GM18907 (cell line): Measurements from ENCODE around the gene NINJ1.
"Not testable (repeated sequence)": the region's sequence is repeated elsewhere in the genome, so short reads cannot be mapped to it uniquely, and the experiment has no call there.

Experiments used
- ATAC-seq: cut with Tn5 transposase; IDR thresholded peaks from one replicate; pipeline ENCODE4 v1.9.1; 2021; ENCODE audit warnings: mild to moderate bottlenecking, moderate library complexity; ENCODE audit not compliant: unreplicated experiment

The NINJ1 gene

DNA sequence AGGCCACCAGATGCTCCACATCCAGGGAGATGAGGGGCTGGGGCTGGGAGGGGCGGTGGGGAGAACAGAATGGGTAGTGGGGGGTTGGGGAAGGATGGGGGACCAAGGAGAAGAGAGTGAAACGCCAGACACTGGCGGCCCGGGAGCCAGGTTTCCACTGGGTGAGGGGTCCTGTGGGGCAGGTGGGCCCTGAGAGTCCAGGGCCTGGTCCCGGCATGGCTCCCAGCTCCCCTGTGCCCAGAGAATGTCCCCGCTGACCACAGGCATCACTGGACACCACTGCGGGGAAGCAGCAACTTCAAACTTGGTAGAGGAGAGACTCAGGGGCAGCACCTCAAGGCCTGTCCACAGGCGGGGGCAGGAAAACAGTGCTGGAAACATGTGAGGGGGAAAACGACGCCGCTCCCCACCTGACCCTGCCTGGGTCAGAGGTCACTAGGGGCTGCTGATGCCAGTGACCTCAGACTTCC lies 13.2 kb downstream of the NINJ1 start:
- no peak for ATAC-seq

- ATAC-seq = peak; percentile 87
Observed at GRCh38 chr9:93119953-93120845, 13.9 kb downstream of the NINJ1 start.

DNA sequence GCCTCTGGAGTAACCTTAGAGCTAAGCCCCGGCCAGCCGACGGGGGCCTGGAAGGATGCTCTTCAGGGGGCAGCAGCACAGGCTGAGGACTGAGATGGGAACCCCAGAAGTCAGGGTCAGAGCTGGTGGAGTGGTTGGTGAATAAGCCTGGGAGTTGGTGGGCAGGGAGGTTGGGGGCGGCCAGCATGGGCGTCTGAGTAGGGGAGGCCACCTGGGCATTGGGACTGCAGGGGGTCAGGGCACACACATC lies 14.4 kb downstream of the NINJ1 start:
- ATAC-seq = no peak

GRCh38 chr9:93118863-93119702 lies 15.0 kb downstream of the NINJ1 start:
- no peak for ATAC-seq

GRCh38 chr9:93117924-93118862 lies 15.9 kb downstream of the NINJ1 start:
- ATAC-seq = no peak

DNA sequence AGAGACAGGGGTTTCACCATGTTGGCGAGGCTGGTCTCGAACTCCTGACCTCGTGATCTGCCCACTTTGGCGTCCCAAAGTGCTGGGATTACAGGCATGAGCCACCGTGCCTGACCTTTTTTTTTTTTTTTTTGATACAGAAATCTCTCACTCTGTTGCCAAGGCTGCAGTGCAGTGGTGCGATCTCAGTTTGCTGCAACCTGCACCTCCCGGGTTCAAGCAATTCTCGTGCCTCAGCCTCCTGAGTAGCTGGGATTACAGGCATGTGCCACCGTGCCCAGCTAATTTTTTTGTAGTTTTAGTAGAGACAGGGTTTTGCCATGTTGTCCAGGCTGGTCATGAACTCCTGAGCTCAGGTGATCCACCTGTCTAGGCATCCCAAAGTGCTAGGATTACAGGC lies 16.5 kb downstream of the NINJ1 start:
- ATAC-seq = not testable (repeated sequence)

DNA sequence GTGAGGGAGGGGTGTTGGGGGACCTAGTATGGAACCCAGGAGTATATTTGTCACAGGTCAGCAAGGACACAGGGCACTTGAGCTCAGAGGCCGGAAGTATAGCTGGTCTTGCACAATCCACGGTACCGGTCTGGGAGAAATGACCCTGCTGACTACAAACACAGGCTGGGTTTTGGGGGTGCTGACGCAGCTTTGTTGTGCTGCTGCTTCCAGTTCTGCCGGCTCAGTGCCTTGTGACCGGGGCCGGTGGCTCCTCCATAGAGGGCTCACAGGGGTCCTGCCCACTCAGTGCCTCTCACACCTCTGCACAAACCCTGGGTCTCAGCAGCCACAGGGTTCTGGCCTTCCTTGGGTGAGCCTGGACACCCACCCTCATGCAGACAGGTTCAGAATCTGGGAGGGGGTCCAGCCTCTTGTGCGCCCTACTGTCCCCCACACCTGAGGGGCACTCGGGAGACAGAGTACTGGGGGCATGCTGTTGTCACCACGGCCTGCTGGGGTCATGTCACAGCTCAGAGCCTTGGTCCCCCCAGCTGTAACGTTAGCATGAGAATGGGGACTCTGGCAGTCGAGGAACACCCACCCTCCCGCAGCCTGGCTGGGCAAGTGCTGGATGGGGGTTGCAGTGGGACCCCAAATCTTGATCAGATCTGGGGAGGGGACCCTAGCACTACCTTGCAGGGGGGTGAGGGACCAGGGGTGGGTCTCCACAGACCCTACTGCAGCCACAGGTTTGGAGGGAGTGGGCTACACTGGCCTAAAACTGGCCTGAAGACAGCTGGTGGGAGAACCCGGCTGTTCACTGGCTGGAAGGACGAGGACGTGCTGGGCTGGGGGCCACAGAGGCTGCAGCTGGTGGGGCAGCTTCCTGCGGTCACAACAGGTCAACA lies 17.7 kb downstream of the NINJ1 start:
- no peak for ATAC-seq

DNA sequence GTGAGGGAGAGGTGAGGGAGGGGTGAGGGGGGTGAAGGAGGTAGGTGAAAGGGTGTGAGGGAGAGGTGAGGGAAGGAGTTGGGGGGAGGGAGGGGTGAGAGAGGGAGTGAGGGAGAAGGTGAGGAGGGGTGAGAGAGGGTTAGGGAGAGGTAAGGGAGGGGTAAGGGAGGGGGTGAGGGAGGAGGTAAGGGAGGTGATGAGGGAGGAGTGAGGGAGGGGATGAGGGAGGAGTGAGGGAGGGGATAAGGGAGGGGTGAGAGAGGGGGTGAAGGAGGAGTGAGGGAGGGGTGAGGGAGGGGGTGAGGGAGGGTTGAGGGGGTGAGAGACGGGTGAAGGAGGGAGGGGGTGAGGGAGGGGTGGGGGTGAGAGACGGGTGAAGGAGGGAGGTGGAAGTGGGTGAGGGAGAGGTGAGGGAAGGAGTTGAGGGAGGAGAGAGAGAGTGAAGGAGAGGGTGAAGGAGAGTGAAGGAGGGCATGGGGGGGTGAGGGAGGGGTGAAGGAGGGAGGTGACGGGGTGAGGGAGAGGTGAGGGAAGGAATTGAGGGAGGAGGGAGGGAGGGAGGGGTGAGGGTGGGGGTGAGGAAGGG lies 18.5 kb downstream of the NINJ1 start:
- no peak for ATAC-seq

DNA sequence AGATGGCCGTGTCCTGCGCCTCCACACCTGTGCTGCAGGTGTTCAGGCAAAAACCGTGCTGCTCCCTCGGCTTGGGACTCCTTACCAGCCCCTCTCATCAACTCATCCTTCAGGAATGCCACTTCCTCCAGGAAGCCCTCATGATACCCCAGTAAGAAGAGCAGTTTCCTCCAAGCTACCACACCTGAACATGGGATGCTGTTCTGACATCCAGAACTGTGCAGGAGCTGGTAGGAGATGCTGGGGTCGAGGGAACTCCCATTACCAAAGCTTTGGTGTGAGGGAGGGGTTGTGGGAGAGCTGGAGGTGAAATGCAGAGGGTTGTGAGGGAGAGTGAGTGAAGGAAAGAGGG lies 19.1 kb downstream of the NINJ1 start:
- ATAC-seq = no peak

GRCh38 chr9:93114169-93114983 lies 19.7 kb downstream of the NINJ1 start:
- ATAC-seq = no peak

- no peak for ATAC-seq
Observed at GRCh38 chr9:93112864-93113389, 21.1 kb downstream of the NINJ1 start.

DNA sequence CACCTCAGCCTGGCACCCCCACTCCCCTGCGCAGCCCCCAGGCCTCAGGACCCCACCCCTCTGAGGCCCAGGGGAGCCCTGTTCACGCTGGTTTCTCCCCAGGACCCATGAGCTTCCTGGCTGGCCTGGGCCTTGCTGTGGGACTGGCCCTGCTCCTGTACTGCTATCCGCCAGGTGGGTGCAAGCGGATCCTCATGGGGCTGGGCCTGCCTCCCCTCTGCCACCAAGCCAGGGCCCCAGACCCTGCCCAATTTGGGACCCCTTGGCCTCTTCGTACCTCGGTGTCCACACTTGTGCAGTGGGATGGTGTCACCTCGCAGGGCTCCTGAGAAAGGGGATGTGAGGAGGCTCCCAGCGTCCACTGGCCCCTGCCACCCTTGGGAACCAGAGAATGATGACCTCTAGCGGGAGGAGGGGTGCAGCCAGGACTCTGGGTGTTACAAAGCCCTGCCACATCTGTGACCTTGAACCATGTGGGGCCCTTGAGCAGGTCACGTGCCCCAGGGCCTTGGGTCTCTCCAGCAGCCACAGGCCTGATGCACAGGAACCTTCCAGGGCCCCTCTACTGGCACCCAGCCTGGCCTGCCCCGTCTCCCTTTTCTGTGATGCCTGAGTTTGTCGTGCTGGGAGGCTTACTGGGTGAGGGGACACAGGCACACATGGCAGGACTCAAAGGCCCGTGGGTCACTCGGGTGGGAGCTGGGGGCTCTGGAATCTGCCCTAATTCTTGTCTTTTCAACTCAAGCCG lies 21.8 kb downstream of the NINJ1 start:
- no peak for ATAC-seq

DNA sequence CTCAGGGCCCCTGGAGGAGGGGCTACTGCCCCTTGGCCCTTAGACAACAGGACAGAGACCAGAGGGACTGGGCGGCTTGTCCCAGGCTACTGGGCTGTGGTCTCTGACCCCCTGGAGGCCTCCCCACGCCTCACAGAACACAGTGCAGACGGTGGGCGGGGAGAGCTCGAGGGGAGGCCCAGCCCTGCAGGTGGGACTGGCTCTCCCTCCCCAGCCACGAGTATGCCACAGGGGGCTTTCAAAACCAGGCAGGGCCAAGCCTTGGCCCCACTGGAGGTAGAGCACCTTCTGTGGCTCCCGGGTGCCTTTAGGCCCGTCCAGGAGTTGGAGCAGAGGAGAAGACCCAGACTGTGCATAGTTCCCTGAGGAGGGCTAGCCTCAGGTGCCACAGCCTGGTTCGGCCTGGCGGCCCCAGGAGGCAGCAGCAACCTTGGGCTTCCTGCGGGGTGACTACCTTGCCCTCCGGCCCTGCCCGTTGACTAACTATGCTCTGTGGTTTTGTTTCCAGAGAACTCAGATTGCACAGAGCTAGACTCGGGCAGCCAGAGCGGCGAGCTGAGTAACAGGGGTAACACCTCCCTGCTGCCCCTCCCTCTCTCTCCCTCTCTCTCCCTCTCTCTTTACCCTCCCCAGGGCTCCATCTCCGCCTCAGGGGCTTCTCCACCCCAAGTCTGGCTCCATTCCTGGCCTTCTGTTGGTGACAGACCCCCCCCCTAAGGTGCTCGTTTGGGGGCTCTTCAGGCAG lies 22.5 kb downstream of the NINJ1 start:
- ATAC-seq = no peak

DNA sequence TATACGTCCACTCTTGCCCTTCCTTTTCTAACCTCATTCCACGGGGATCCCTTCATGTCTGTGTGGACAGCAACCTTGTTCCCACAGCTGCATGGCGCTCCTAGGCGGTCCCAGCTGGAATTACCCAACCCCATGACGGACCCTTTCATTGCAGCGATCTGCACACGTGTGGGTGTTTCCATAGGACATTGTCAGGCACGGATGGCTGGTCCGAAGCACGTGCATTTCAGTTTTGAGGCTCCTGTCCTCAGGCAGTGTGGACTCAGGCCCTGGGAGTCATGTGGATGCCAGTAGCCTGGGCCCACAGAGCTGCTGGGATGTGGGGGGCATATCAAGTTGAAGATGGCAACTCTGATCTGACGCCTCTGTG lies 23.1 kb downstream of the NINJ1 start:
- ATAC-seq = no peak

GRCh38 chr9:93110311-93110855 lies 23.7 kb downstream of the NINJ1 start:
- ATAC-seq = no peak

DNA sequence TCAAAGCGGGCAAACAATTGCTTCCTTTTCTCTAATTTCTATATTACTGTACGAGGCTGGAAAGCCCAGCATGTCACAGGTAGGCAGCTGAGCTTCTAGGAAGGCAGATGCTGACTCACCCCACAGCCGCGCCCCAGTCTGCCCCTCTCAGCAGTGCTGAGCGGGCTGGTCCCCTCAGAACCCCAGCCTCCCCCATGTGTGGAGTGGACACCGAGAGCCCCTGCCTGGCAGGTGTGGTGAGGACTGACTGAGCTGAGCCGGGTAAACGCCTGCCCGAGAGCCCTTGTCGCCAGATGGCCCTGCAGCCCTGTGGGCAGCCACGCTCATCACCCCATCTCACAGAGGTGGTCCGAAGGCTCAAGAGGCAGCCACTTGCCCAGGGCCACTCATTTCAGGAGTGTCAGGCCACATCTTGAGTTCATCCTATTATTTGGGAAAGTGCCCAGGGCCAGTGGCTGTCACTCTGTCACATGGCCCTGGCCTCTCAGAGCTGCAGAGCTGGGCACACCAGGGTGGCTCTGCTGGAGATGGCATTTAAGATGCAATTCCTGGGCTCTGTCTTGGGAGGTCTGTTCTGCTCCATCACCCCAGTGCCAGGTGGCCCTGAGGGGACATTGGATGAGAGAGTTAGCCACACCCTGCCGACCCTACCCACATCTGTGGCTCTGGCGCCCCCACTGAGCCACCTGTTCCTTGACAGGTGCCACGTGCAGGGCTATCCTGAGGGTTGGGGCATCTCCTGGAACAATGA lies 25.6 kb downstream of the NINJ1 start:
- no peak for ATAC-seq
